ENCODE results near the gene CD22.

Gene CD22

DNA sequence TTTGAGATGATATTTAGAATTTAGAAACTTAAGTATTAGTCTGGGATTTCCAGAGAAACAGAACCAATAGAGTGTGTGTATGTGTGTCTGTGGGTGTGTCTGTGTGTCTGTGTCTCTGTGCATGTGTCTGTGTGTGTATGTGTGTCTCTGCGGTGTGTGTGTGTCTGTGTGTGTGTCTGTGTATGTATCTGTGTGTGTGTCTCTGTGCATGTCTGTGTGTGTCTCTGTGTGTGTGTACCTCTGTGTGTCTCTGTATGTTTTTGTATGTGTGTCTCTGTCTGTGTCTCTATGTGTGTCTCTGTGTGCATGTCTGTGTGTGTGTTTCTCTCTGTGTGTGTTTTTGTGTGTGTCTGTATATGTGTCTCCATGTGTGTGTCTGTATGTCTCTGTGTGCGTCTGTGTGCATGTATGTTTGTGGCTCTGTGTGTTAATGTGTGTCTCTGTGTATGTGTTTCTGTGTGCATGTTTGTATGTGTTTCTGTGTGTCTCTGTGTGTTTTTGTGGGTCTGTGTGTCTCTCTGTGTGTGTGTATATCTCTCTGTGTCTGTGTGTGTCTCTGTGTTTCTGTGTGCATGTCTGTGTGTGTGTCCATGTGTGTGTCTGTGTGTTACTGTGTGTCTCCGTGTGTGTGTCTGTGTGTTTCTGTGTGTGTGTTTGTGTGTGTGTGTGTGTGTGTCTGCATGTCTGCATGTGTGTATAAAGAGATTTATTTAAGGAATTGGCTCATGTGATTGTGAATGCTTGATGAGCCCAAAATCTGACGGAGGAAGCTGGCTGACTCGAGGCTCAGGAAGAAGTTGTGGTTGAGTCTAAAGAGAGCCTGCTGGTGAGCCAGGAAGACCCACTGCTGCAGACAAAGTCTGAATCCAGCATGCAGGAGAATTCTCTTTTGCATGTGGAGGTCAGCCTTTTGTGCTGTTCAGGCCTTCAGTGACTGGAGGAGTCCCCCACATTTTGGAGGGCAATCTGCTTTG, 64.0 kb downstream of the CD22 start:
- H3K36me3 Mint-ChIP-seq (ENCODE audit: low read depth): no peaks in the 10 kb centered on the region
- H3K4me1 Mint-ChIP-seq (ENCODE audit: low read depth): peaks cover 22% of the 10 kb centered on the region
- intact Hi-C loops (cut with micrococcal nuclease): no loop called here
- H3K4me3 Mint-ChIP-seq: no peak overlapping the region
- H3K27ac Mint-ChIP-seq: no peak overlapping the region
- H3K9me3 Mint-ChIP-seq: no peaks in the 10 kb centered on the region
- H3K27me3 Mint-ChIP-seq: peaks cover 6% of the 10 kb centered on the region

- Mint-ChIP-seq H3K4me3 (no peak overlapping the region), H3K9me3 (no peaks in the 10 kb centered on the region), H3K27me3 (peaks cover 22% of the 10 kb centered on the region), H3K27ac (no peak overlapping the region), H3K36me3 (ENCODE audit: low read depth) (no peaks in the 10 kb centered on the region), H3K4me1 (ENCODE audit: low read depth) (peaks cover 17% of the 10 kb centered on the region)
- intact Hi-C loops (cut with micrococcal nuclease): no loop called here
These were observed 66.6 kb downstream of the CD22 start for GRCh38 chr19:35395382-35396199.

GRCh38 chr19:35396240-35396885, 67.4 kb downstream of the CD22 start:
- no peaks in the 10 kb centered on the region for H3K9me3 Mint-ChIP-seq
- intact Hi-C loops (cut with micrococcal nuclease): no loop called here
- peaks cover 16% of the 10 kb centered on the region for H3K27me3 Mint-ChIP-seq
- peaks cover 24% of the 10 kb centered on the region for H3K4me1 Mint-ChIP-seq (ENCODE audit: low read depth)
- H3K27ac Mint-ChIP-seq: no peak overlapping the region
- H3K36me3 Mint-ChIP-seq (ENCODE audit: low read depth): no peaks in the 10 kb centered on the region
- H3K4me3 Mint-ChIP-seq: no peak overlapping the region

All from dendritic cell treated with granulocyte-macrophage colony-stimulating factor and Interleukin-4, amounts not matched to agents 40 ng/mL and 50 ng/mL, for 4 days (primary cell).